Fibroblast of villous mesenchyme (primary cell): Measurements from ENCODE around the gene TBC1D4. TPM values are rescaled to one million over a fixed set of nuclear protein-coding genes. Genes with fewer than 3 reads are reported as not detected.

Experiments used
- DNase-seq: peaks from one replicate; pipeline ENCODE4 v3.0.0-alpha.2; 2010; ENCODE audit warnings: low read depth
- H3K4me3 ChIP-seq: 2 replicates; pipeline ENCODE4 v1.5.1; 2011; ENCODE audit warnings: low read depth, mild to moderate bottlenecking, low read length
- CTCF ChIP-seq: IDR thresholded peaks from 2 replicates; pipeline ENCODE4 v1.5.1; 2012; ENCODE audit warnings: low read depth, mild to moderate bottlenecking, low read length; ENCODE audit not compliant: insufficient read depth
- total RNA-seq: library from RNA; depleted of rRNA; stranded (reverse); fragments of >200 nt; gene quantifications from 2 replicates; pipeline ENCODE4 v1.2.3, GENCODE V29; 2012

The TBC1D4 gene
- total RNA-seq, 1 donor: 34.5 TPM

GRCh38 chr13:75372517-75372916, 109.5 kb downstream of the TBC1D4 start:
- H3K4me3 ChIP-seq: no peak overlapping the region
- peak; percentile 73 for TF ChIP-seq CTCF
- DNase-seq: peak; percentile 69

- no peak for TF ChIP-seq CTCF
- no peak for DNase-seq
- no peak overlapping the region for H3K4me3 ChIP-seq
These were observed 110.8 kb downstream of the TBC1D4 start for GRCh38 chr13:75371203-75371602.

GRCh38 chr13:75370774-75371173, 111.2 kb downstream of the TBC1D4 start:
- DNase-seq: no peak
- TF ChIP-seq CTCF: no peak
- H3K4me3 ChIP-seq: no peak overlapping the region

- TF ChIP-seq CTCF: no peak
- no peak for DNase-seq
- H3K4me3 ChIP-seq: no peak overlapping the region
These were observed 112.0 kb downstream of the TBC1D4 start for GRCh38 chr13:75369981-75370380.

- peak; percentile 70 for DNase-seq
- H3K4me3 ChIP-seq: no peak overlapping the region
- TF ChIP-seq CTCF: no peak
These were observed 113.8 kb downstream of the TBC1D4 start for GRCh38 chr13:75368167-75368566.

- no peak for DNase-seq
- H3K4me3 ChIP-seq: no peak overlapping the region
- no peak for TF ChIP-seq CTCF
These were observed 115.3 kb downstream of the TBC1D4 start for GRCh38 chr13:75366380-75367280.
